ENCODE measurements around the gene PIM3.

The PIM3 gene

DNA sequence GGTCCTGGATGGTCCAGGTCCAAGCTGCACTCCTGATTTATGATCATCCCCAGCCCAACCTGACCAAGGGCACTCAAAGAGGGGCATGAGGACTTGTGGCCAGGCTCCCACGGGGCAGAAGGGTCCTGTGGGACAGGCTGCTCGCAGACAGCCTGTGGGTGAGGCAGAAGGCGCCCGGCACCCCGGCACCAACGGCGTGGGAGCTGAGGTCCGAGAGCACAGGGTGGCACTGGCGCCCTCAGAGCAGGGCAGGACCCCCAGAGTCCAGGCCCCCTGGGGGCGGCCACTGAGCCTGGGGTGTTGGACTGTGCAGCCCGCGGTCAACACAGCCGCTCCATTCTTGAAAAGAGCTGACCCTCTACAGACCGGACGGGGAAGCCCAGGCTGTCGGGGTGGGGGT, 48.7 kb downstream of the PIM3 start:
- no peak for DNase-seq

DNA sequence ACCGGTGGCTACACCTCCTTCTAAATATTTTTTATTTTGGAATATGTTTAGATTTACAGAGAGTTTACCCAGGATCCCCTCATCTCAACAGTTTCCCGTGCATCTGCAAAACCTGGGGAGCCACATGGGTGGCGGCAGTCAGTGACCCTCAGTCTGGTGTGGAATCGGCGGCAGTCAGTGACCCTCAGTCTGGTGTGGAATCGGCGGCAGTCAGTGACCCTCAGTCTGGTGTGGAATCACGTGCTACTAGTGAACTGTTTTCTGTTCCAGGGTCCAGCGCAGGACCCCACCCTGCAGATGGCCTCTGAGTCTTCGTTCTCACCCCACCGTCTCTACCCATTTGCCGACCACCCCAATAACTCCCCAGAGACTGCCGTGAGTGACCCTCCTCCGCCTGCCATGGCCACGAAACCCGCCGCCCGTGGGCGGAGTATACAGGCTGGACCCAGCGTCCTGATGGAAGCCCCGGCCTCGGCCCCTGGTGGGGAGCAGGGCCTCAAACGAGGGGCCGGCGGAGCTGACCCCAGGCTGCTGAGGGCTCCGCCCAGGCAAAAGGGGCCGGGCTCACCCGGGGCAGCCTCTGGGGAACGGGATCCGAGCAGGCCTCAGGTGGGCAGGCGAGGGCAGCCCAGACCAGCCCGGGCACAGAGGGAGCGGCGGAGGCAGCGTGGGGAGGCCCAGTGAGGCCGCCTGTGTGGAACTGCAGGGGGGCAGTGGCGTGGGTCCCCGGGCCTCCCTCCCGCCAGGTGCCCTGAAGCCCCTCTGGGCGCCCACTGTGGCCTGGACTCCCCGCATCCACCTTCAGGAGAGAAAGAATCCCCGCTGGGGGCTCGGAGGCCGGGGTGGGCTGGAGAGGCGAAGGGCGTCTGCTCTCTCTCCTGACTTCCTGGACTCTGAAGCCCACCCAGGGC, 49.4 kb downstream of the PIM3 start:
- DNase-seq: no peak

DNA sequence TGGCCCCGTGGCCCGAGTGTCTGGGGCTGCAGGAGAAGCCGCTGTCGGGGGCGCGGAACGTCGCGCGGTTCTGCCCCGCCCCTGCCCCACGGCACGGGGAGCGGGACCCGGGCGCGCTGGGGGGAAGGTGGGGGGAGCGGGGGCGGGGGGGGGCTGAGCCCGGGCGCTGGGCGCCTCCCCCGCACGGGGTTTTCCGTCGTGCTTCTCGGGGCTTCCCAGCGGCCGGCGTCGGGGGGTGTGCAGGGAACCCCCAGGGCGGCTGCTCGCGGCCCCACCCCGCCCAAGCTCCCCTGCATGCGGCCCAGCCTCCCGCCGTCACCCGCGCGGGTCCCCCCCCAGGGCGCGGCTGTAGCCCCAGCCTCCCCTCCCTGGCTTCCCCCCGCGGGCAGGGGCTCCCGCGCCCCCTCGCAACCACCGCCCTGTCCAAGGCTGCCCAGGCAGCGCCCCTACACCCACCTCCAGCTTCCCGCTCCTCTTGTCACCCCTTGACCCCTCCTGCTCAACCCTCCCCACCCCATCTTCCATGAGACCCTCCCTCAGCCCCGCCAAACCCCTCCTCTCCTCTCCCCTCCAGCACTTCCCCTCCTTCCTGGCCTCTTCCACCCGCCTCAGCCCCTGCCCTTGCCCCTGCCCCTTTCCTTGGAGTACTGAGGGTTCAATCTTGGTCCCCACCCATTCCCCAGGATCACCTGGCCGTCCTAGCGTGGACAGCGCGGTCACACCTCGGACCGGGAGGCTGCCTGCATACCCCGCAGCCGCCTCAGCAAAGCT, 50.3 kb downstream of the PIM3 start:
- DNase-seq: peak; percentile 82

DNA sequence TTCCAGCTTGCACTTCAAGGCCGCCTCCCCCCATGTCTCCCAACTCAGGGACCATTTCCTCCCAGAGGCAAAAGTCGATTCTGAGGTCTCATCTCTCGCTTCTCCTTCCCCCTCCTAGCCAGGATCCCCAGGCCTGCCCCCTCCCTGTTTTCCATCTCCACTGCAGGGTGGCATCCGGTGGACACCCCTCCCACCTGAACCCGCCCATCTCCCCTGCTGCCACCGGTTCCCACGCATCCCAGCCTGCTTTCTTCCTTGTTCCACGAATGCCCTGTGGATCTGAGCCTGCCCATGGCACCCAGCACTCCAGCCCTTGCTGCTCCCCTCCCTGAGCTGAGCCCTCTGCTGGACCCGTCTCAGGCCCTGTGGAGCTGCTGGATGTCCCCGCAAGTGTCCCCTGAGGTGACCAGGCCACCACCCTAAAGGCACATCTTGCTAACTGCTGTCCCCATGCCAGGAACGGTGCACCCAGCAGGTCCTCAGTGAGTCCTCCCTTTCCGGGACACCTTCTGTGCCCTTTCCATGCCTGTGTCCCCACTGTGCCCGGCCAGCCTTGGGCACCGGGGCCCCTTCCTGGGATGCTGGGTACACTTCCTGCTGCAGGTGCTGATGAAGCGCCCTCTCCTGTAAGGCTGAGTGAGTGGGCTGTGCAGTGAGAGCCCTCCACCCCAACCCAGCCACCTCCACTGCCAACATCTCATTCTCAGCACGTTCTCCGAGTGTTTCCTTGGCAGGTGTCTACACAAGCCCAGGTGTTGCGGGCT, 51.1 kb downstream of the PIM3 start:
- DNase-seq: peak; percentile 66

DNA sequence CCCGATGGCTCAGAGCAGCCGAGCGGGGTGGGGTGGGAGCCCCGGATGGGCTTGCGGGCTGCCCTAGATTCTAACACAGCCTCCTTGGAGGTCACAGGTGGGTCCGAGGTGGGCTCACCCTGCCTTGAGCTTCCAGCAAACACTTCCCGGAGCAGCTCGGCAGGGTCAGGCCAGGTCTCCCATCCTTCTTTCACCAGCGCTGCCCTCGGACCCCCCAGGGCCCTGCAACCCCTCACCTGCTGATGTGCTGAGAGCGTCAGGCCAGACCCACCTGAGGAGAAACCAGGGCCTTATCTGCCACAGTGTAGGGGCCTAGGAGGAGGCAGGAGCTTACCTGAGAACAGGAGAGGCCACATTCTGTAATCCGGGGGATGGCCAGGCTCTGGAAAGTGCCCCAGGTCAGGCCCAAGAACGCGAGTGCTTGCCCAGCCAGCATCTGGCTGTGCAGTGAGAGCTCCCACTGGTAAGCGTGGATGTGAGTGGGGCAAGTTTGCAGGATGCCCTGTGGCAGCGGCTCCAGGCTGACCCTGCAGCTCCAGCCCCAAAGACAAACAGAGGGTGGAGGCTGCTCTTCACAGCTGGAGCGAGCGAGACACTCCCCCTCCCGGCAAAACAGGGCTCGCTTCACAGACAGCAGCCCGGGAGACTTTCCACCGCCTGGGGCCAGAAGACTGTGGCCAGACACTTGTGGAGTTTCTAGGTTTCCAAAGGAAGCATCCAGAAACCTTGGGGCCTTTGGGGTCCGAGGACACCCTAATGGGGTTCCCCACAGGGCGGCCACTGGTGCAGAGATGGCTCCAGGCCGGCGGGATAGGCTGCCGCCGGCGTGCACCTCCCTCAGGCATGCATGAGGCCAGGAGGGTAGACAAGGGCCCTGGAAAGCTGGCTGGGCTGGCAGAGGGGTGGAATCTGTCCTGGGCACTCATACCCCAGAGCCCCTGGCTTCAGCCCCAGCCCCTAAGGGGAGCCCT, 51.9 kb downstream of the PIM3 start, which contains the start of gene IL17REL:
Gene IL17REL (minus strand): TSS at position 555 of the 971 bp plus-strand sequence. CDS start 119 bp downstream, at position 436.
- no peak for DNase-seq

All from activated CD8-positive, alpha-beta memory T cell treated with anti-CD3 and anti-CD28 coated beads for 24 hours (primary cell).